B cell (primary cell): ENCODE measurements around the gene GLIS2. TPM values are rescaled to one million over a fixed set of nuclear protein-coding genes. Genes with fewer than 3 reads are reported as not detected.
A peak's percentile ranks its signal among the peaks of the same experiment; 100 is the strongest.

Experiments
- ATAC-seq: fragments of 200-7000 bp; cut with Tn5 transposase; one replicate; pipeline ENCODE4 v1.10.0; 2021; ENCODE audit warnings: low read depth, mild to moderate bottlenecking, moderate number of reproducible peaks, moderate library complexity
- CTCF ChIA-PET: fragments of 350-600 bp; sonication (Branson Sonifier 250); formaldehyde crosslinking; loops from one replicate; lab custom pipeline; 2021; ENCODE audit warnings: antibody characterized with exemption, inconsistent platforms; lab: Charles Lee
- POLR2A ChIA-PET: fragments of 350-600 bp; sonication (Branson Sonifier 250); formaldehyde crosslinking; loops from one replicate; lab custom pipeline; 2021; ENCODE audit warnings: antibody characterized with exemption; lab: Charles Lee
- DNase-seq: peaks from one replicate; pipeline ENCODE4 v3.0.0; 2013
- H2AFZ ChIP-seq: 2 replicates; pipeline ENCODE4 v1.6.1; 2012; ENCODE audit warnings: mild to moderate bottlenecking, low read depth, low read length; ENCODE audit not compliant: insufficient read depth, poor library complexity, severe bottlenecking
- H3K27ac ChIP-seq, 2 donors: 1 replicate in 1 of 2; 2 replicates in 1 of 2; pipeline ENCODE4 v1.5.1; 2012 to 2013; ENCODE audit warnings: low read length in 2 of 2, mild to moderate bottlenecking in 2 of 2, moderate library complexity in 1 of 2
- H3K27me3 ChIP-seq, 4 experiments: fragments of 200-600 bp in 1 of 4; sonication (generic) in 1 of 4; replicated peaks in 1 of 4; 1 replicate in 2 of 4; 2 replicates in 2 of 4; pipeline versions ENCODE4 v1.6.1 to v1.7.0; 2013 to 2016; ENCODE audit warnings: low read length in 3 of 4, mild to moderate bottlenecking in 2 of 4, mixed read lengths in 1 of 4, moderate library complexity in 1 of 4; ENCODE audit not compliant: insufficient read depth in 4 of 4, control insufficient read depth in 3 of 4; ENCODE audit errors: control extremely low read depth in 1 of 4
- H3K36me3 ChIP-seq, 2 experiments: replicated peaks in 1 of 2; 1 replicate in 1 of 2; 2 replicates in 1 of 2; pipeline versions ENCODE4 v1.6.1 to v1.7.1; 2013; ENCODE audit warnings: low read length in 1 of 2; ENCODE audit not compliant: insufficient read depth in 2 of 2, control insufficient read depth in 1 of 2; ENCODE audit errors: control extremely low read depth in 1 of 2, extremely low read depth in 1 of 2
- H3K4me1 ChIP-seq, 2 donors: fragments of 200-600 bp in 1 of 2; sonication (generic) in 1 of 2; 1 replicate in 1 of 2; 2 replicates in 1 of 2; pipeline versions ENCODE4 v1.5.1 to v1.6.1; 2013 to 2017; ENCODE audit warnings: low read length in 2 of 2; ENCODE audit not compliant: control insufficient read depth in 2 of 2, insufficient read depth in 2 of 2
- H3K4me2 ChIP-seq: replicated peaks from 2 replicates; pipeline ENCODE3; 2012; ENCODE audit warnings: mild to moderate bottlenecking, low read depth, low read length; ENCODE audit not compliant: poor library complexity, severe bottlenecking
- H3K4me3 ChIP-seq, 5 experiments: fragments of 200-600 bp in 1 of 5; sonication (generic) in 1 of 5; 1 replicate in 3 of 5; 2 replicates in 2 of 5; pipeline versions ENCODE4 v1.5.1 to v1.7.0; 2011 to 2016; ENCODE audit warnings: low read length in 4 of 5, mild to moderate bottlenecking in 4 of 5, low read depth in 2 of 5, control low read depth in 1 of 5, moderate library complexity in 1 of 5; ENCODE audit not compliant: insufficient read depth in 1 of 5; ENCODE audit errors: control extremely low read depth in 1 of 5, extremely low read depth in 1 of 5
- H3K79me2 ChIP-seq: fragments of 200-600 bp; sonication (generic); one replicate; pipeline ENCODE4 v1.6.0; 2016; ENCODE audit warnings: low read length; ENCODE audit not compliant: control insufficient read depth, insufficient read depth
- H3K9ac ChIP-seq: fragments of 200-600 bp; sonication (generic); 2 replicates; pipeline ENCODE4 v1.6.1; 2017; ENCODE audit warnings: mild to moderate bottlenecking, low read length, moderate library complexity
- H3K9me3 ChIP-seq, 3 donors: one replicate each; pipeline versions ENCODE4 v1.6.1 to v1.7.1; 2013; ENCODE audit warnings: low read length in 2 of 3; ENCODE audit not compliant: control insufficient read depth in 2 of 3, insufficient read depth in 1 of 3; ENCODE audit errors: control extremely low read depth in 1 of 3
- H4K20me1 ChIP-seq: 2 replicates; pipeline ENCODE4 v1.6.0; 2012; ENCODE audit warnings: mild to moderate bottlenecking, low read length; ENCODE audit not compliant: insufficient read depth, control insufficient read depth, poor library complexity, severe bottlenecking
- H3K27ac Mint-ChIP-seq: one replicate; pipeline ENCODE4 v1.8.0; 2021; ENCODE audit warnings: mixed read lengths
- H3K27me3 Mint-ChIP-seq: one replicate; pipeline ENCODE4 v1.8.0; 2021; ENCODE audit warnings: mixed read lengths
- H3K4me1 Mint-ChIP-seq: one replicate; pipeline ENCODE4 v1.8.0; 2021; ENCODE audit warnings: mixed read lengths
- H3K4me3 Mint-ChIP-seq: one replicate; pipeline ENCODE4 v1.8.0; 2021; ENCODE audit warnings: mixed read lengths
- H3K9me3 Mint-ChIP-seq: one replicate; pipeline ENCODE4 v1.8.0; 2022; ENCODE audit warnings: mixed read lengths; ENCODE audit not compliant: insufficient read depth
- CTCF ChIP-seq: fragments of 200-600 bp; IDR thresholded peaks from one replicate; pipeline ENCODE4 v1.8.0; 2022; ENCODE audit warnings: antibody characterized with exemption, mild to moderate bottlenecking
- EZH2 ChIP-seq: IDR thresholded peaks from 2 replicates; pipeline ENCODE4 v1.6.1; 2012; ENCODE audit warnings: borderline replicate concordance, low read depth, mild to moderate bottlenecking, moderate library complexity, low read length; ENCODE audit not compliant: insufficient read depth, poor library complexity, severe bottlenecking
- WGBS: methylation state at CpG from one replicate; pipeline ENCODE4 v1.1.5; 2013; ENCODE audit warnings: missing lambda C conversion rate; ENCODE audit not compliant: insufficient coverage; 5-methylcytosine and 5-hydroxymethylcytosine counted together
- intact Hi-C: fragments of 100-400 bp; cut with micrococcal nuclease; formaldehyde crosslinking; loops from one replicate; pipeline ENCODE4 v1.10.0; 2022
- polyA plus RNA-seq: library from polyadenylated mRNA; depleted of rRNA; stranded (reverse); fragments of >200 nt; gene quantifications from 2 replicates; pipeline ENCODE4 v1.2.3, GENCODE V29; 2012
- total RNA-seq, 2 donors: library from RNA; stranded (reverse); fragments of 120-200 nt in 1 of 2; gene quantifications; 1 replicate in 1 of 2; 2 replicates in 1 of 2; pipeline versions ENCODE4 v1.2.3 to v1.2.4, GENCODE V29; 2013 to 2022

The GLIS2 gene
- total and polyA plus RNA-seq, 2 donors (not counting 1 experiment from before 2014, with no cell fraction given): not detected

- peaks cover 30 to 37% of the 10 kb centered on the region in 2 donors for H3K4me1 ChIP-seq
- no peaks in the 10 kb centered on the region for H3K36me3 ChIP-seq
- CTCF ChIA-PET: interaction anchor here (1.0 to 15.7 kb wide), 2 partner anchors 13 to 48 kb away, joined by 3 to 165 read pairs; no protein-coding TSS in a partner anchor
- H3K9ac ChIP-seq: peak overlapping the region; percentile 47
- H2AFZ ChIP-seq: peak overlapping the region; percentile 58
- H3K9me3 ChIP-seq: peaks cover 0 to 12% (median 0%) of the 10 kb centered on the region in 3 donors
- H3K4me2 ChIP-seq: peak overlapping the region; percentile 83
- no peaks in the 10 kb centered on the region for H3K9me3 Mint-ChIP-seq
- ATAC-seq: no peak
- peak; percentile 45 for DNase-seq
- H3K27ac ChIP-seq: no peak overlapping the region
- peaks cover 11% of the 10 kb centered on the region for H3K27me3 Mint-ChIP-seq
- POLR2A ChIA-PET: interaction anchor here (0.6 kb wide), 1 partner anchor 150 kb away, joined by 3 read pairs; no protein-coding TSS in a partner anchor
- intact Hi-C loops: no loop called here
- H3K27ac Mint-ChIP-seq: no peak overlapping the region
- WGBS: 7% methylated on average over 61 of the region's 93 CpGs
- no peaks in the 10 kb centered on the region for H3K79me2 ChIP-seq
- peak overlapping the region; percentile 39 for H3K4me3 Mint-ChIP-seq
- peak overlapping the region in 2 of 5 experiments; percentile 27 to 36 for H3K4me3 ChIP-seq
- peaks cover 18% of the 10 kb centered on the region for H3K4me1 Mint-ChIP-seq
- TF ChIP-seq EZH2: no peak
- TF ChIP-seq CTCF: no peak
- peaks cover 0 to 59% (median 22%) of the 10 kb centered on the region in 4 experiments for H3K27me3 ChIP-seq
- H4K20me1 ChIP-seq: no peaks in the 10 kb centered on the region
Observed at GRCh38 chr16:4316108-4316863, 419 bp downstream of the GLIS2 start.
